GM21737 (cell line): ENCODE data around the gene PPP1CA.

Experiments used
- ATAC-seq: cut with Tn5 transposase; IDR thresholded peaks from one replicate; pipeline ENCODE4 v1.9.1; 2021; ENCODE audit warnings: mild to moderate bottlenecking, moderate library complexity; ENCODE audit not compliant: unreplicated experiment

Gene PPP1CA

DNA sequence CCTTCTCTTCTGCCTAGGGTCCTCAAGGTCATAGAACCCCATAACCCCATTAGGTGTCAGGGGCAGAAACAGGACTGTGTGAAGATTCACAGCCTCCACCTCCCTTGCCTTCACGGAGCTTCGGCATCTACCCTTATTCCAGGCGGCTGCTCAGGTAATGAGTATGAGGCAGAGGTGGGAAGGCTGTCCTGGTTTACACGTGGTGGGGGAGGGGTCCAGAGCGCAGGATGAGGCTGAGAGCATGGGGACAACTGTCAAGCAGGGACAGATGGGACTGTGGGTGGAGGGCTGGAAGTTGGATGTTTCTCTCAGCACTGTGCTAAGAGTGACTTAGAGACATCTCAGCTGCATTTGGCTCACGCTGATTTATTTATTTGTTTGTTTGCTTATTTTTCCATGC lies 14.1 kb downstream of the PPP1CA start:
- ATAC-seq = no peak

DNA sequence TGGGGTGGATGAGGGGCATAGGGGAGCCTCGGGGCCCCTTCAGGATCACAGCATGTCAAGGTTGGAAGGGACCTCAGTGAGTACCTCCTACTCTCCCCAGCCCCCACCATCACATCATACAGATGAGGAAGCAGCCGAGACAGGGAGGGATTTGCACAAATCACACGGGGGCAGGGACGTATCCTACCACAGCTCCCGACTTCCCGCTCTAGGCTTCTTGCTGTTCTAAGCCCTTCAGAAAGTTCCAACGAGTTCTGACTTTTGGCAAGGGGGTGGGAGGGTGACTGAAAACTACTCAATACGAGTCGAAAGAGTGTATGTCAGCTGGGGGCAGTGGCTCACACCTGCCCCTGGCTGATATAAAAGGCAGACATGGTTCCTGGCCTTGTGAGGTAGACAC lies 14.6 kb downstream of the PPP1CA start:
- ATAC-seq = no peak

DNA sequence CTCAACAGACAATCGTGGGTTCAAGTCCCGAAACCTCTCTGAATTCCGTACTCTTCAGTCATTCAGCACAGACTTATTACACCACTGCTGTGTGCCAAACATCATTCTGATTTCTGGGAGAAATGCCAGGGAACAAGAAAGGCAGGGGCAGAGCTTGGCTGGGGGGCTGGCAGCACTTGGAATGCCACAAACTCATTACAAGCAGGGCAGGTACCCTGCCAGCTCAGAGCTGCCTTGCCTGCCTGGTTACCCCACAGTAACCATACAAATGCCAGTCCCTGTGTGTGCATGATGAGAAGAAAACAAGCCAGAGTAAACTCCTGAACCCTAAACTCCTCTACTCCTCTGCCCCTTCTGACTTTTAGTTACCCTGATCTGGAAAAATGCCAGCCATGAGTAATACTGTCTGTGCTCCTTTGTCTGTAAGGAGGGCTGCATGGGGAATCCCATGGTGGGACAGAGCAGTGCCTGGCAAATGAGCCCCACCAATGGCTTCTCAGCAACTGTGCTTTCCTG lies 16.7 kb downstream of the PPP1CA start:
- no peak for ATAC-seq

DNA sequence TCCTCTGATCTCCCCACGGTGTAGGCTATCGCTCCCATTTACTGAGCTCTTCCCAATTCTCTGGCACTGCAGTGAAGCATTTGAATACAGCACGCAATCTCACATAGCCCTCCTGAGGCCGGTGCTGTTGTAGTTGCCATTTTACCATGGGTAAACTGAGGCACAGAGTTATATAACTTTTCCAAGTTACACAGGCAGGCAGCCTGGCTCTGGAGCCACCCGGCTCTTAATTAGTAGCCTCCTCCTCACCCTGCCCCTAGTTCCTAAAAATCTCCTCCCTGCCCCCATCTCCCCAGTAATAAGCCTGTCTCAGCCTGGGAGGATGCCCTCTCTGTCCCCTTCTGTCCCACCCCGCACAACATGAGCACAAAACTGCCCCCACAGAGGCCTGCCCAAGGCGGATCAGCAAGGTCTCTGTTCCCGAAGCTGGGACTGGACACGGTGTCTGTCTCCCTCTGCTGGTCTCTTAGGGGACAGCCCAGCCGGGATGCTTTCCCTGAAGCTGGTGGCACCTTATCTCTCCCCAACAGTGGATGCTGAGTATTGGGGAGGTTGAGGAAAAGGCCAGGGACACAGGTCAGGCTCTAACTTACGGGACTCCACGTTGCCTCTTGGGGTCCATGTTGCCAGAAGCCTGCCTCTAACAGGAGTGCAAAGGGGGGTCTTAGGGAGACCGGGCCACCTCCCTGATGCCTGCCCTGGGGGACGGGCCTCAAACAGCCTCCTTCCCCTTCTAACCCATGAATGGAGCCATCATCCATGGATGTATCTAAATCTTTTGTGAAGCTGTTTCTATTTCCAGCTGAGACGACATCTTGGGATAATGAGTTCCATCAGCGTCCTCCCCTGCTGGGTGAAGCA lies 19.2 kb downstream of the PPP1CA start:
- ATAC-seq = peak; percentile 61

DNA sequence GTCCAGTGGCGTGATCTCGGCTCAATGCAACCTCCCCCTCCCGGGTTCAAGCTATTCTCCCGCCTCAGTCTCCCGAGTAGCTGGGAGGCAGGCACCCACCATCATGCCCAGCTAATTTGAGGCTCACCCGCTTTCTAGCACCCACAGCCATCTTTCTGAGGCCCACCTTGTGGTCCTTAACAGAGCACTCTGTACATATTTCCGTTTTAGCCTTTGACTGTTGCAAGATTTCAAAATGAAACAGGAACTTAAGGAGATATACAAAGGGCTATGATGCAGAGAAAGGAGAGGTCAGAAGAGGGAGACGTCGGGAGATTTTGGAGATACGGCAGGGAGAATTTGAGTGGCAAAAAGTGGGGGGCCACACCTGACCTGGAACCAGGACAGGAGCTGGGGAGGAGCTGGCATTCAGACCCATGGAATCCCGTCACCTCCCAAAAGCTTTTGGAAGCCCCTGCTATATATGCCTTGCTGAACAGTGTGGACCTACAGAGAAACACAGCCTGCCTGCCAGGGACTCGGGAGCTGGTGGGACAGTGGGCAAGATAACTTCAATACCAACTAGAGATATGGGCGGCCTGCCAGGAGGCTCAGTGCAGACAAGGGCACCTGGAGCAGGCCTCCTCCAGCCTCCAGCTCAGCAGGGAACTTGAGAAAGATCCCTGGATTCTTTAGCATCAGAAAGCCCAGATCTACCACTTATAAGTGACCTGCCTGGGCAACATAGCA lies 20.2 kb downstream of the PPP1CA start:
- ATAC-seq = no peak

DNA sequence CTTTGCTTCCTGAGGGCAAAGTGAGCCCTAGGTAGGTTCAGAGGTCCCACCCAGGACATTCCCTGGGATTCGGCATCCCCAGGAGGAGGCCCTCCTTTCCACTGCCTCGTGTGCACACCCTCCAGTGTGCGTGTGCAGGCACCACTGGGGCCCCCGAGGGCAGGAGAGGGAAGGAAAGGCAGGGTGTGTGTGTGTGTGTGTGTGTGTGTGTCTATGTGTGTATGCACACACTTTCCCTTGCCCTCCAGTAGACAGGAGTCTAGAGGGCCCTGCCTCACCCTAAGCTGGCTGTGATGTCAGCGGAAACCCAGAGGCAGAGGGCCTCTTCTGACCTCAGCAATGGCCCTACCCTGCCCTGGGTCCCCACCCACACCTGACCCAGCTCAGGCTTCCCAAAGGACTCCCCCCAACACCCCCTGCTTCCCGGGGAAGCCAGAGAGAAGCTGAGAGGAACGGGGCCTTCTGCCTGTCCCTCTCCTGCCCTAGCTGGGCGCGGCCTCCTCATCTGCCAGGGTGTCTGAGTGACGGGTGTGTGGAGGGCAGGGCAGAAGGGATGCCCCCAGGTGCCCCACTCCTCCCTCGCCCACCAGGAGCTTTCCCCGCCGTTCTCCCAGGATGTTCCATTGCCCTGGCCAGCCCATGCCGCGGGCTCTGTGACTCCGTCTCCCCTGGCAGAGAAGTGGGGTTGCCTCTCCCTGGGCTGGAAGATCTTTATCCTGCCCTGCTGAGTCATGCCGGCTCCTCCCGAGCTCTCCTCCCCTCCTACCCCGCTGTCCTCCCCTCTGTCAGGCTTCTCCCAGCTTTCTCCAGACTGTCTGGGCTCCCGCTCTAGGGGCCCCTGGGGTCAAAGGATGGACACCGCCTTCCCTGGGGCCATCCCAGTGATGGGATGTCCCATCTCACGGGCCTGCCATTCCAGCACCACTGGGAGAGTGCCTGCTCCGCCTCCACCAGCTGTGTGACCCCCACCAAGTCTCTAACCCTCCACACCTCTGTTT lies 22.3 kb downstream of the PPP1CA start:
- ATAC-seq = no peak

DNA sequence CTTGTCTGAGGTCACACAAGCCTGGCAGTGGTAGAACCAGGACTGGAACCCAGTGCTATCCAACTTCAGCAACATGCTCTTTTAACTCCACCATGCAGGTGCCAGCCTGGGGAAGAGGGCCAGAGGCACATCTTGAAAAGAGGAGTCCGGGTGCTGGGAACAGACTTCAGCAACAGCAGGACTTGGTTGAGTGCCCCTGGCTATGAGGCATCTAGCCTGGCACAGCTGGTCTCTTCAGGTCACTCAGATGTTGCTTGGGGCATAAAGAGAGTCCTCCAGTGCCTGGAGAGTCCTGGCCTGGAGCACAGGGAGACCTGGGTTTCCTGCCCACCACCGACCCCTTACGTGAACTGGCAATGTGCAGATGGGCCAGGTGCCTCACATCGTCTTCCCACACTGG lies 23.1 kb downstream of the PPP1CA start:
- ATAC-seq = no peak

DNA sequence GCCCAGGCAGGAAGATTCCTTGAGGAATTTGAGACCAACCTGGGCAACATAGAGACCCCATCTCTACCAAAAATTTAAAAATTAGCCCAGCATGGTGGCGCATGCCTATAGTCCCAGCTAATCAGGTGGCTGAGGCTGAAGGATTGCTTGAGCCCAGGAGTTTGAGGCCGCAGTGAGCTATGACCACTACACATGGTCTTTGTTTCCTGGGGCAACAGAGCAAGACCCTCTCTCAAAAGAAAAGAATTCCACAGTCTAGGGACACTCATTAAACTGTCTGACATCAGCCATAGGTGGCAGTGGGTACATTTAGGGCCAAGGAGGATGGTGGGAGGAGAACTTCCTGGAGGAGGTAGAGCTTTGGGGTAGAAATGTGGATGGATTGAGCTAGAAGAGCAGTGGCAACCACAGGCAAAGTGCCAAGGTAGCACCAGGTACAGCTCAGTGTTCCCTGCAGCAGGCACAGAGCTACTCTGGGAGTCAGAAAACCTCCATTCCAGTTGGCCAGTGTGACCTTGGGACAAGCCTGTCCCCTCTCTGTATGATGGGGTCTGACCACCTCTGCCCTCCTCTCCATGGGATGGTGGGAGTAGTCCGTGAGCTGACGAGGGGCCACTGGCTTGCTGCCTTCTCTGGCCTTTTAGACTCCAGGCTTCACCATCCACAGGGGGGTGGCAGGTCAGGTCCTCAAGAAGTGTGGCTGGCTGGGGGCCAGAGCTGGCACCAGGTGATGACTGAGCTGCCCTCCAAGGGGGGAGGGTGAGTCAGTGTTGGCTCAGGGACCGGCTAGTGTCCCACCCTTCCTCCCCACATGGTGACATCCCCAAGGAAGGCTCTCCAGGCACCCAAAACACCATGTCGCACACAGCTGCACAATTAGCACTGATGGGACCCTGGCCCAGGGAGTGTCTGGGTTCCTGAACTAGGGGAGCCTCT lies 24.5 kb downstream of the PPP1CA start:
- ATAC-seq = no peak

DNA sequence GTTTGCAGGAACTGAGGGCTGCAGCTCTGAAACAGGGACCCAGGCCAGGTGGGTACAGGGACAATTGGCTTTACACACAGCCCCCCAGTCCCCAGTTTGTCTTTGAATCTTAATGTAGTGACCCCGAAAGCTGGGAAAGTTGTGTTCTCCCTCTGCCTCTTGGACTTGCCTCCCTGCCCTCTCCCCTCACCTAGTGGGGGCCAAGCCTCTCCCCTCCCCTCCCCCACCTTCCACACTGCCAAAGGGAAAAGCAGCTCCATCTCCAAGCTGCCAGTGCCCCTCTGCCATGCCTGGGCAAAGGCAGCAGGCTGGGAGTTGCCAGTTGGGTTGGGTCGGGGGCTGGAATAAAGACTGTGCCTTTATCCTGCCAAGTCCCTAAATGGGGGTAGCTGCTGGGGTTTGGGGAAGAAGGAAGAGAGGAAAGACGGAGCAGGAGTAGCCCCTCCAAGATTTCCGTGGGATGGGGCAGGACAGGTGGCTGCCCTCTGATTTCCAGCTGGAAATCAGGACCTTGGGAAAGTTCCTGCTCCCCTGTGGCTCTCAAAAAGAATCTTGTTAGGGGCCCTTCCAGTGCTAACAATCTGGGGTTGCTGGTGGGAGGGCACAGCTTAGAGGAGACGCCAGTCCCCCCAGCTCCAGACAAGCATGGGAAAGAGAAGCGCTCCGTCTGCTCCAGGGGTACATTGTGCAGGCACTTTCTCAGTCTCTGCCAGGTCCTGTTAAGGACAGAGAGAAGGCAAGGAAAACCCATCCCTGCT lies 25.4 kb downstream of the PPP1CA start:
- no peak for ATAC-seq

DNA sequence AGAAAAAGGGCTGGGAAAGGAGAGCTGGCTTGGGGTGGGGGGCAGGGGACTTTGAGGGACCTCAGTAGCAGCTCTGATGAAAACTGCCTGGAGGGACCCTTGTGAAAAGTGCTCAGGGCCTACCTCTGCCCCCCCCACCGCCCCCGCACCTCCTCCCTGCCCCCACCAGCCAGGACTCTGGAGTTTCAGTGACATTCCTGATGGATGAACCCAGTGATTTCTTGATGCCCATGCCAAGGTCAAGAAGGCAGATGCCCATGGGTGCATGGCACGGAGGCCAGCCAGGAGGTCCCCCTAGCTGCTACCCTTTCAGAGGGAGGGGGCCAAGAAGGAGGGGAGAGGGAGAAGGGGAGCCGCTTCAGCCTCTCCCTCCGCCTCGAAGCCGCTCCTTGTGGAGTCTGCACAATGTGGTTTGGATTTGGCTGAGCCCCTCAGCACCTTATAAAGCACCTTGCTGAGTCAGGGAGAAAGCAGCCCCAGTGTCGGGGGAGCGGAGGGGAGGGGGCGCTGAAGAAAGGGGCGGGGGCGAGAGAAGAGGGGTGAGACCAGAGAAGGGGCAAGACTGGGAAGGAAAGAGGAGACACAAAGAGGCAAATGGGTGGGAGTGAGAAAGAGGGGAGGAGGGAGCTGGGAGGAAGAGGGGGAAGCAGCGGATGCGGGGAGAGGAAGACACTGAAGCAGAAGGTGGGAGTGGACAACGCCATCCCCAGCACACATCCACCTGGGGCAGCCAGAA lies 26.2 kb downstream of the PPP1CA start:
- no peak for ATAC-seq

DNA sequence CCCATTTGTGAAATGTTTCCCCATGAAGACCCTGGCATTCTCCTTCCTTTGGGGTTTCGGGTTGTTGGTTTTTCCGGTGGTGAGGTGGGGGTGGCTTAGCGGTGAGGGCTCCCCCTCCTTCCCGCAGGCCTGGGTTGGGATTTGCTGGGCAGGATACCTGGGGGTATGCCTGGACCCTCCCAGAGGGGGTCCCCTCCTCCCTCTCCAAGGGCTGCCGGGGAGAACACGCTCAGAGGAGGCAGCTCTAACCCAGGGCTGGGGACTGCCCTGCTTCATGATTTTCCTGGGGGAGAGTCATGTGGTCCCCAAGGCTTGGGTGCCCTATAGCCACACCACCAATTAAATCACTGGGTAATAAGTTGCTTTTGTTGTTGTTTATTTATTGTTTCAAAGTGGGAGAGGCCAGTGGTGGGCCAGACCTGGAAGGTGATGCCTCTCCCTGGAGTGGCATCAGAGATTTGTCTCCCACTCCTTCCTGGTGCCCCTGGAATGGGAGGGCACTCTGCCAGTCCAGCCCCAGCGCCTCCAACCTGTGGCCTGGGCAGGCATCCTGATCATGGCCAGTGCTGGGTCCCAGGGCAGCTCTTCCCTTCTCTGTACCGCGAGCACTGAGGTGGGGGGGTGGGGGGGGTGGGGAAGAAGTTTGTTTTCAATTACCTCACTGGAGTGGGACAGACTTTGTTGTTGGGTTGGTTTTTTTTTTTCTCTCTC lies 26.9 kb downstream of the PPP1CA start:
- no peak for ATAC-seq

DNA sequence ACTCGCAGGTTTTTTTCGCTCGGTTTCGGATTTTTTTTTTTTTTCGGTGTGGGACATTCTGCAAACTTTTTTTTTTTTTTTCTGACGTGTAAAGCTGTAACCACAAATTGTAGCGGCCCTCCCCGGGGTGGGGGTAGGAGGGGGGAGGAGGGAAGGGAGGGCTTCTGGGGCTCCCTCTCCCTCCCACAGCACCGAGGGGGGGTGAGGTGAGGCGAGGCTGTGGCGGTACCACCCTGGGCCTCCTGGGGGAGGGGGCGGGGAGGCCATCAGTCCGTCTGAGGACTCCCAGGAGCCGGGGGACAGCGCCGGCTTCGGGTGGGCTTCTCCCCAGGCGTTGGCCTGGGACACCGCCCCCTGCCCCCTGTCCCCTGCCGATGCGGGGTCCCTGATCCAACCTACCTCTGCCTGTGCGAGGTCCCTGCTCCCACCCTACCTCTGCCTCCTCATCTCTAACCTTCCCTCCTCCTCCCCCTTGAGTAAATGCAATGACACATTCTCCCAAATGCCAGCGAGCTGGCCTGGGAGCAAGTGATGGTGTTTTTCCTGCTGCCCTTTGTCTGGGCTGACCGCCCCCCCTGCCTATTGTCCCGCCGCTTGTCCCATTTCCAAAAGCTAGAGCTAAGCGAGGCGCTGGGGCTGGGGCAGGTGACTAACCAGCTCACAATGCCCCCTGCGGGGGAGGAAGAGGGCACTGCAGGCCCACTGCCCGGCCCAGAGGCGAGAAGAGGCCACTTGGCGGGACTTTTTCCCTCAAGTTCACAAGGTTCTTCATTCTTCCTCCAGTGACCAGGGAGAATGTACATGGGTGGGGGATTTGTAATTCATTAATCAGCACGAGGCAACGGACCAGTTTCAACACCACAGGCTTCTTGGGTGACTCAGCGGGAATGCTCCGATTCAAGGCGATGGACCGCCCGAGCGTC lies 27.7 kb downstream of the PPP1CA start:
- ATAC-seq = no peak

DNA sequence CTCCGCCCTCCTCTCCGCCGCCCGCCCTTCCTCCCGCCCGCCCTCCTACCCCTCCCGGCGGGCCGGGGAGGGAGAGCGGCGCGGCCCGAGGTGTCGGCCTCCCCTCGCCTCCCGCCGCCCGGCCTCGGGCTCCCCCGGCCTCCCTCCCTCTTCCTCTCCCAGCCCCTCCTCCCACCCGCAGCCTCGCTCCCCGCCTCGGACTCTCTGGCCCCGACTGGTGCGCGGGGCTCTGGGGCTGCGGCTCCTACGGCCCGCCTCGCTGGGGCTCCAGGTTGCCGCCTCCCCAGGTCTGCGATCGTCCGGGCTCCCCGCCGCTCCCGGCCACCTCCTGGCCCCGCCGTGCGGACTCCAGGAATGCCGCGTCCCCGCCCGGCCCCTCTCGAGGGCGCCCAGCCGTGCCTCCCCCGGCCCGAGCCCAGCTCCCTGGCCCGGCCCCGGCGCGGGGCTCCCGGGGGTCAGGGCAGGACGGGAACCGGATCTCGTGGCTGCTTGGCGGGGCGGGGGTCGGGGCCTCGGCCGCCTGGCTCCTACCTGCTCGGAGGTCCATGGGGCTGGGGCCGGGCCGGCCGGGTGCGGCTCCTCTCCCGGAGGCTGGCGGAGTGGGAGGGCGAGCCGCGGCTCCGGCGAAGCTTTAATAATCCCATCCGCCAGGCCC lies 28.5 kb downstream of the PPP1CA start, which contains the start of gene CLCF1:
TSS of gene CLCF1 (minus strand) at position 606 of the 655 bp plus-strand sequence. CDS start at position 547, 59 bp downstream.
- no peak for ATAC-seq

DNA sequence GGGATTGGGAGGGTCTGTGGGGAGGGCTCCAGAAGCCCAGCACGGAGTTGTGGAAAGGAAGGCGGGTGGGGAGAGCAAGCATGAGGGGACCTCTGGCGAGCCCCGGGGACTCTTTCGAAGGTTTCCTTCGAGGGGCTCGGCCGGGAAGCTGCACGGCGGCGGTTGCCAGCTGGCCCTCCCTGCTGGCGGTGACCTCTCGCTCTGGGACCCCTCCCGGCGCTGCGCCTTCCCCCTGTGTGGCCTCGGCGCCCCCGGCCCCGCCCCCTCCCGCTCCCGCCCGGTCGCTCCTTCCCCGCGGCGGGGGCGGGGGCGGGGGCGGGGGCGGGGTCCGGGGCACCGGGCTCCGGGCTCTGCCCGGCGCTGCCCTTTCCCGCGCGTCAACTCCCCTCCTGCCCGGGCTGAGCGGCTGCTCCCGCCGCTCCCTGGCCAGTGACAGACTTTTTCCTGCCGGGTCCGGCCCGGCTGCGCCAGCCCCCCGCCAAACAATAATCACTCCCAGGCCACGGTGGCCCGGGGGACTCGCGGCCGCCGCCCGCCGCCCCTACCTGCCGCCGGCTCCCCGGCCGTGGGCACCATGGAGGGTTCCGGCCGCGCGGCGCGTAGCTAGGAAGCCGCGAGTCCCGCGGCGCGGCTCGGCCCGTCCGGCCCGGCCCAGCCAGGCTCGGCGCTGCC lies 29.2 kb downstream of the PPP1CA start:
- ATAC-seq = no peak

DNA sequence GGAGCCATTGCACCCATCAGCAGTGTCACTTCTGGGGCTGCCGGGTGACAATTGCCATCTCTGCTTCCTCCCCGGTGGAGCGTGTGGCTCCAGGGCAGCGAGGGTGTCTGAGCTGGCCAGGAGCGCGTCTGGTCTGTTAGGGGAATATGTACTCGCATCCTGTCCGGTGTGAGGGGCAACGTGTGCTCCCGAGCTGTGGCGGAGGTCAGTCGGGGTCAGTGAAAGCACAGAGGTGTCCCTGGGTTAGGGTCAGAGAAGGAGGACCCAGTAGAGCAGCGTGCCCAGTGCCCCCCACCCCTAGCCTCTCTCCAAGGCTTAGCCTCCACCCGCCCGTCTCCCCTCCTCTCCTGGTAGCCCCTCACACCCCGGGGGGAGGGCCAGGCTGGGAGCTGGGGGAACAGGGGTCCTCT lies 29.7 kb downstream of the PPP1CA start:
- ATAC-seq = no peak
